IMR-90 (cell line): ENCODE results near the gene GPI. TPM values are rescaled to one million over a fixed set of nuclear protein-coding genes. Genes with fewer than 3 reads are reported as not detected.
"Not testable (repeated sequence)": the region's sequence is repeated elsewhere in the genome, so short reads cannot be mapped to it uniquely, and the experiment has no call there.

Experiments used
- ATAC-seq: fragments of 200-7000 bp; cut with Tn5 transposase; 2 replicates; pipeline ENCODE4 v1.9.1; 2020; ENCODE audit warnings: low read depth, mild to moderate bottlenecking, moderate library complexity
- BruUV-seq: library from RNA; stranded (reverse); fragments of 400-500 nt; replicated peaks from 2 replicates; lab custom pipeline; 2021; lab: Mats Ljungman, UMichigan
- CTCF ChIA-PET: fragments of 300-600 bp; formaldehyde crosslinking; extraction: SDS; loops from one replicate; lab custom pipeline; 2021; ENCODE audit warnings: antibody characterized with exemption; lab: Yijun Ruan, JAX
- POLR2A ChIA-PET: fragments of 300-600 bp; sonication (Branson Sonifier 250); formaldehyde crosslinking; loops from one replicate; lab custom pipeline; 2022; ENCODE audit warnings: antibody characterized with exemption; ENCODE audit not compliant: unreplicated experiment; lab: Charles Lee
- DNase-seq: peaks from one replicate; pipeline ENCODE4 v3.0.0; 2013
- H2AFZ ChIP-seq: replicated peaks from 2 replicates; pipeline ENCODE3; 2013; ENCODE audit warnings: low read length, mild to moderate bottlenecking; ENCODE audit not compliant: poor library complexity
- H2AK5ac ChIP-seq: 2 replicates; pipeline ENCODE4 v1.6.1; 2013; ENCODE audit warnings: low read depth, low read length, inconsistent platforms
- H2AK9ac ChIP-seq: replicated peaks from 2 replicates; pipeline ENCODE3; 2013; ENCODE audit warnings: mild to moderate bottlenecking, low read depth, low read length, moderate library complexity; ENCODE audit not compliant: poor library complexity
- H2BK120ac ChIP-seq: 2 replicates; pipeline ENCODE4 v1.6.1; 2013; ENCODE audit warnings: low read depth, low read length, inconsistent platforms
- H2BK15ac ChIP-seq: 3 replicates; pipeline ENCODE4 v1.6.1; 2013; ENCODE audit warnings: low read depth, low read length, inconsistent platforms
- H2BK20ac ChIP-seq: 2 replicates; pipeline ENCODE4 v1.6.1; 2013; ENCODE audit warnings: low read depth, mild to moderate bottlenecking, inconsistent platforms, low read length, moderate library complexity
- H2BK5ac ChIP-seq: 2 replicates; pipeline ENCODE4 v1.6.1; 2013; ENCODE audit warnings: mild to moderate bottlenecking, low read depth, low read length, inconsistent platforms; ENCODE audit not compliant: poor library complexity, severe bottlenecking
- H3K14ac ChIP-seq: replicated peaks from 2 replicates; pipeline ENCODE4 v1.6.1; 2013; ENCODE audit warnings: low read depth, low read length, inconsistent platforms
- H3K18ac ChIP-seq: 2 replicates; pipeline ENCODE4 v1.6.1; 2013; ENCODE audit warnings: low read depth, low read length, control low read depth
- H3K23ac ChIP-seq: 2 replicates; pipeline ENCODE4 v1.6.1; 2013; ENCODE audit warnings: low read depth, low read length, inconsistent platforms
- H3K27ac ChIP-seq: 2 replicates; pipeline ENCODE4 v1.5.1; 2013; ENCODE audit warnings: mild to moderate bottlenecking, control low read depth, low read length; ENCODE audit not compliant: insufficient read depth
- H3K27me3 ChIP-seq: 2 replicates; pipeline ENCODE4 v1.6.1; 2013; ENCODE audit warnings: low read length; ENCODE audit not compliant: control insufficient read depth, insufficient read depth
- H3K36me3 ChIP-seq: 2 replicates; pipeline ENCODE4 v1.6.1; 2013; ENCODE audit warnings: low read length, mixed read lengths; ENCODE audit not compliant: control insufficient read depth, insufficient read depth
- H3K4ac ChIP-seq: 2 replicates; pipeline ENCODE4 v1.6.1; 2013; ENCODE audit warnings: low read depth, low read length, inconsistent platforms
- H3K4me1 ChIP-seq: 2 replicates; pipeline ENCODE4 v1.6.1; 2013; ENCODE audit warnings: low read length, mixed read lengths; ENCODE audit not compliant: control insufficient read depth, insufficient read depth
- H3K4me2 ChIP-seq: 2 replicates; pipeline ENCODE4 v1.6.1; 2013; ENCODE audit warnings: low read depth, mild to moderate bottlenecking, control low read depth, low read length, moderate library complexity
- H3K4me3 ChIP-seq: 2 replicates; pipeline ENCODE4 v1.5.1; 2013; ENCODE audit warnings: low read depth, mild to moderate bottlenecking, control low read depth, low read length, moderate library complexity; ENCODE audit not compliant: insufficient read depth
- H3K56ac ChIP-seq: 2 replicates; pipeline ENCODE4 v1.6.1; 2013; ENCODE audit warnings: low read length, inconsistent platforms; ENCODE audit not compliant: insufficient read depth; ENCODE audit errors: extremely low read depth
- H3K79me1 ChIP-seq, 2 experiments: 2 replicates each; pipeline ENCODE4 v1.6.1; 2013; ENCODE audit warnings: low read length in 2 of 2, inconsistent platforms in 1 of 2, low read depth in 1 of 2
- H3K9ac ChIP-seq: 2 replicates; pipeline ENCODE4 v1.6.1; 2013; ENCODE audit warnings: low read depth, low read length, control low read depth
- H3K9me1 ChIP-seq: 2 replicates; pipeline ENCODE4 v1.6.1; 2013; ENCODE audit warnings: low read length, inconsistent platforms; ENCODE audit not compliant: insufficient read depth
- H3K9me3 ChIP-seq: 2 replicates; pipeline ENCODE4 v1.6.1; 2013; ENCODE audit warnings: low read length; ENCODE audit not compliant: control insufficient read depth, insufficient read depth
- H4K20me1 ChIP-seq: 2 replicates; pipeline ENCODE4 v1.6.1; 2013; ENCODE audit warnings: low read length, inconsistent platforms; ENCODE audit not compliant: insufficient read depth
- H4K5ac ChIP-seq: 2 replicates; pipeline ENCODE4 v1.6.1; 2013; ENCODE audit warnings: mild to moderate bottlenecking, low read depth, low read length, control low read depth
- H4K8ac ChIP-seq, 2 experiments: 2 replicates each; pipeline ENCODE4 v1.6.1; 2013; ENCODE audit warnings: low read depth in 2 of 2, low read length in 2 of 2, control low read depth in 1 of 2, inconsistent platforms in 1 of 2
- H4K91ac ChIP-seq: 2 replicates; pipeline ENCODE4 v1.6.1; 2013; ENCODE audit warnings: low read depth, low read length, inconsistent platforms; ENCODE audit not compliant: insufficient read depth
- WGBS, 2 experiments: methylation state at CpG; one replicate each; pipeline versions ENCODE4 v1.1.5 to v1.1.7; 2013; ENCODE audit warnings: missing lambda C conversion rate in 2 of 2; ENCODE audit not compliant: insufficient read length in 1 of 2; ENCODE audit errors: extremely low coverage in 2 of 2; 5-methylcytosine and 5-hydroxymethylcytosine counted together
- dilution Hi-C: fragments of 300-500 bp; cut with HindIII; formaldehyde crosslinking; loops from one replicate; pipeline ENCODE4 v1.14.3; 2018; ENCODE audit warnings: low sequenced_read_pairs; ENCODE audit not compliant: unreplicated experiment
- in situ Hi-C: fragments of 300-500 bp; cut with MboI; formaldehyde crosslinking; loops from 3 replicates; pipeline ENCODE4 v1.14.3; 2019; ENCODE audit warnings: low sequenced_read_pairs, inconsistent platforms, mixed read lengths
- intact Hi-C: fragments of 100-400 bp; cut with micrococcal nuclease; formaldehyde crosslinking; loops from 2 replicates; pipeline ENCODE4 v1.10.0; 2022
- polyA plus RNA-seq, 3 experiments: library from polyadenylated mRNA; depleted of rRNA; stranded (reverse); fragments of >200 nt; gene quantifications; 2 replicates each; pipeline ENCODE4 v1.2.3, GENCODE V29; 2012; ENCODE audit warnings: low replicate concordance in 1 of 3
- total RNA-seq: library from RNA; depleted of rRNA; stranded (reverse); fragments of >200 nt; gene quantifications from 2 replicates; pipeline ENCODE4 v1.2.3, GENCODE V29; 2012

GPI gene
- total and polyA plus RNA-seq, 2 of the 4 experiments (the other 2 are of a cell fraction), result 147 to 239 TPM

DNA sequence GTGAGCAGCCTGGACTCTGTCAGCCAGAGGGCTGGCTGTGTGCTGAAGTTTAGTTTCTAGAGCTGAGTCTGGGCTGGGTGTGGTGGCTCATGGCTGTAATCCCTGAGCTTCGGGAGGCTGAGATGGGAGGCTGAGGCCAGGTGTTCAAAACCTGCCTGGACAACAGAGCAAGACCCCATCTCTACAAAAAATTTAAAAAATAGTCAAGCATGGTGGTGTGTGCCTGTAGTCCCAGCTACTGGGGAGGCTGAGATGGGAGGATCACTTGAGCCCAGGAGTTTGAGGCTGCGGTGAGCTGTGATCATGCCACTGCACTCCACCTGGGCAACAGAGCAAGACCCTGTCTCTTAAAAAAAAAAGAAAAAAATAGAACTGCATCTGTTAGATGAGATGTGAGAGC lies 23.7 kb downstream of the GPI start:
- POLR2A ChIA-PET, H3K27ac ChIP-seq, H4K8ac ChIP-seq, H4K91ac ChIP-seq, dilution Hi-C loops, H3K56ac ChIP-seq, H3K9me3 ChIP-seq, intact Hi-C loops, H2AK9ac ChIP-seq, BruUV-seq, H3K4me3 ChIP-seq, H3K4me1 ChIP-seq, ATAC-seq, H3K4ac ChIP-seq, H3K23ac ChIP-seq, H2AK5ac ChIP-seq, H3K4me2 ChIP-seq, H3K18ac ChIP-seq, H2BK120ac ChIP-seq, H2BK5ac ChIP-seq, H2BK20ac ChIP-seq, H3K9ac ChIP-seq, in situ Hi-C loops, H4K5ac ChIP-seq, H2AFZ ChIP-seq, H3K27me3 ChIP-seq, CTCF ChIA-PET, H2BK15ac ChIP-seq, DNase-seq, H3K14ac ChIP-seq: not testable (repeated sequence)
- Histone ChIP-seq H3K36me3 (peaks cover 87% of the 10 kb centered on the region), H4K20me1 (peaks cover 36% of the 10 kb centered on the region), H3K9me1 (peaks cover 34% of the 10 kb centered on the region), H3K79me1 (peaks cover 31 to 59% of the 10 kb centered on the region in 2 experiments)
- WGBS, 2 experiments, result no CpG with 5 or more reads among the region's 2 CpGs
